Stimulated activated effector memory CD8-positive, alpha-beta T cell treated with anti-CD3 and anti-CD28 coated beads, Interleukin-12 subunit alpha, Interleukin-12 subunit beta, amount 100 ng/mL, for 72 hours (primary cell): ENCODE results near the gene ADCY2.
A peak's percentile ranks its signal among the peaks of the same experiment; 100 is the strongest.

ENCODE experiments used
- ATAC-seq: fragments of 150-1000 bp; cut with Tn5 transposase; 2 replicates; pipeline ENCODE4 v1.10.0; 2021
- DNase-seq, 2 donors: peaks; one replicate each; pipeline ENCODE4 v3.0.0; 2021 to 2022; ENCODE audit warnings: low spot score in 2 of 2
- H3K27ac Mint-ChIP-seq: one replicate; pipeline ENCODE4 v1.8.0; 2022; ENCODE audit warnings: mild to moderate bottlenecking, mixed read lengths
- H3K36me3 Mint-ChIP-seq: one replicate; pipeline ENCODE4 v1.8.0; 2022; ENCODE audit warnings: mild to moderate bottlenecking, mixed read lengths
- H3K4me1 Mint-ChIP-seq: one replicate; pipeline ENCODE4 v1.8.0; 2022; ENCODE audit warnings: mixed read lengths
- H3K4me3 Mint-ChIP-seq: one replicate; pipeline ENCODE4 v1.8.0; 2022; ENCODE audit warnings: mild to moderate bottlenecking, mixed read lengths
- H3K9me3 Mint-ChIP-seq: one replicate; pipeline ENCODE4 v1.8.0; 2022; ENCODE audit warnings: mixed read lengths

Gene ADCY2

DNA sequence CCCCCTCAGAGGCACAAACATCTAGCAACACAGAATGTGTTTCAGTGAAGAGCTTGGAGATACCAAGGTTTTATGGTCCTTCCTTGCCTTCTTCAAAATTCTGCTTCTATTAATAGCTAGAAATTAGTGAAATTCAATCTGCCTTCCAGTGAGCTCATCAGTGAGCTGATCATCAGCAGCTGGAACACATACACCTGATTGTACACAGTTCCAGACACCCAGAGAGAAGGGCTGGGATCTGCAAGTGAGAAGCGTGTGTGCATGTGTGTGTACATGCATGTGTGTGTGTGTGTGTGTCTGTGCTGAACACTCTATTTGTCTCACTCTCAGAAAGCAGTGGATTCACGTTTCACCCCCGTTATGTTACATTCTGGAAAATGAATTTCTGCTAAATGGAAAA, 426.5 kb downstream of the ADCY2 start:
- no peak for DNase-seq
- H3K4me1 Mint-ChIP-seq: no peaks in the 10 kb centered on the region
- no peaks in the 10 kb centered on the region for H3K36me3 Mint-ChIP-seq
- ATAC-seq: no peak
- no peak overlapping the region for H3K4me3 Mint-ChIP-seq
- no peaks in the 10 kb centered on the region for H3K9me3 Mint-ChIP-seq
- H3K27ac Mint-ChIP-seq: no peak overlapping the region

DNA sequence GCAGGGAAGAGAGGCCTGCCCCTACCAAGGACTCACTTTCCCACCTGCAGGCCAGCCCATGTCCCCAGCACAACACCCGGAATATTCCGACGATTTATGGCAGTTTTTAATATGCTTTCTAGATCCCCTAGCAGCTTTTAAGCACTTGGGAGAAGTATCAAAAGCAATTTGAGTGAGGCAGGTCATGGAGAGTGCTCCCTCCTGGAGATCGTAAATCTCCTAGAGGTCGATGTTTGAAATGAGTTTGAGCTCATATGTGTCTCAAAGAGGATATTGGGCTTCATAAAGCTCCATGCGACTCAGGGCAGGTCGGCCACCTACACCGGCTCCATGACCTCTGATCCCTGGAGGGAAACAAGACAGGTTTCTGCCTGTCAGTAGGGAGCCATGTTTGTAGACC, 427.7 kb downstream of the ADCY2 start:
- Mint-ChIP-seq H3K27ac (no peak overlapping the region), H3K36me3 (no peaks in the 10 kb centered on the region), H3K4me3 (no peak overlapping the region), H3K4me1 (no peaks in the 10 kb centered on the region), H3K9me3 (no peaks in the 10 kb centered on the region)
- ATAC-seq: no peak
- DNase-seq: no peak

GRCh38 chr5:7824995-7825394, 429.1 kb downstream of the ADCY2 start:
- Mint-ChIP-seq H3K27ac (no peak overlapping the region), H3K36me3 (no peaks in the 10 kb centered on the region), H3K4me3 (no peak overlapping the region), H3K9me3 (no peaks in the 10 kb centered on the region), H3K4me1 (no peaks in the 10 kb centered on the region)
- DNase-seq: no peak
- ATAC-seq: no peak

- Mint-ChIP-seq H3K9me3 (no peaks in the 10 kb centered on the region), H3K4me3 (no peak overlapping the region), H3K36me3 (no peaks in the 10 kb centered on the region), H3K27ac (no peak overlapping the region), H3K4me1 (no peaks in the 10 kb centered on the region)
- ATAC-seq (no peak), DNase-seq (no peak)
Measured at GRCh38 chr5:7825630-7826029, 429.7 kb downstream of the ADCY2 start.

- no peaks in the 10 kb centered on the region for H3K4me1 Mint-ChIP-seq
- DNase-seq (no peak), ATAC-seq (no peak)
- H3K4me3 Mint-ChIP-seq: no peak overlapping the region
- no peak overlapping the region for H3K27ac Mint-ChIP-seq
- H3K36me3 Mint-ChIP-seq: no peaks in the 10 kb centered on the region
- no peaks in the 10 kb centered on the region for H3K9me3 Mint-ChIP-seq
Measured at GRCh38 chr5:7827610-7828009, 431.7 kb downstream of the ADCY2 start.

DNA sequence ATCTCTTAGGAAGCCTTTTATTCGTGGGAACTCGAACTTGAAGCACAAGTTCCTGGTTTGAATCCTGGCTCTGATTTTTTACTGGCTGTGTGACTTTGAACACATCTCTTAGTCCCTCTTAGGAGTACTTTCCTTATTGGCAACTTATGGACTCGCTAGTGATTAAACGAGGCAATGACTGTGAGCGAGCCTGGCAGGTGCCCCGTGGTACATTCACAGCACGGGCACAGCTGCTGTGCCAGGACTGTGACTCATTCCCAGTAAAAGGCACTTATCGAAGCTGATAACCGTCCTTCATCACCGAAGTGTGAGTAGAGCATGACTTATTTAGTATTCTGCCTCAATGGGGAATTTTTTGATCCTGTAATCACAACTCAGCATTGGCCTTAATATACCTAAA, 432.3 kb downstream of the ADCY2 start:
- no peak overlapping the region for H3K27ac Mint-ChIP-seq
- DNase-seq (no peak), ATAC-seq (no peak)
- H3K9me3 Mint-ChIP-seq: no peaks in the 10 kb centered on the region
- H3K4me1 Mint-ChIP-seq: no peaks in the 10 kb centered on the region
- H3K4me3 Mint-ChIP-seq: no peak overlapping the region
- no peaks in the 10 kb centered on the region for H3K36me3 Mint-ChIP-seq

DNA sequence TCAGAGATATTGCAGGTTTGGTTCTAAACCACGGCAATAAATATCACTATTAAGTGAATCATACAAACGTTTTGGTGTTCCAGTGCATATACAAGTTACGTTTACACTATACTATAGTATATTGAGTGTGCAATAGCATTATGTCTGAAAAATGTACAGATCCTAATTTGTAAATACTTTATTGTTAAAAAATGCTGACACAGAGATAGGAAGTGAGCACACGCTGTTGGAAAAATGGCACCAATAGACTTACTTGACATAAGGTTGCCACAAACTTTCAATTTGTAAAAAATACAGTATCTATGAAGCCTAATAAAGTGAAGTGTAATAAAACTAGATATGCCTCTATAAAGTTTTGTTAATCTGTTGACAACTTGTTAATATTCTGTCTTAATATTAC, 439.0 kb downstream of the ADCY2 start:
- no peaks in the 10 kb centered on the region for H3K4me1 Mint-ChIP-seq
- no peaks in the 10 kb centered on the region for H3K9me3 Mint-ChIP-seq
- ATAC-seq (no peak), DNase-seq (no peak)
- H3K27ac Mint-ChIP-seq: no peak overlapping the region
- no peaks in the 10 kb centered on the region for H3K36me3 Mint-ChIP-seq
- no peak overlapping the region for H3K4me3 Mint-ChIP-seq

DNA sequence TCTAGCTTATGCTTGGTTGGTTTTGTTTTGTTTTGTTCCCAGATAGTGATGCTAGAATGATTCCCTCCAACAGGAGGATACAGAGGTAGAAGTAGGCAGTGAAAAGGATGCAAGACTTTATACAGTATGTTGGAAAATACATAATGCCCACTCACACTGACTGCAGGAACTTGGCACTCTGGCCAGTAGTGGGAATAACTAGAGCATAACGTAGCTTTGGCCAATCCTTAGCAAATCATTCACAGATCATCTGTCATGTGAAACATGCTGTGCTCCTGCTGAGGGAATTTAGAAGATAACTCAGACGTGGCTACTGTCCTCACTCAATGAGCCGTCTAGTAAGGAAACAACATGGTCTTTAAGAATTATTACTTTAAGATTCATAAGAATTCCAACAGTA, 441.5 kb downstream of the ADCY2 start:
- no peak for ATAC-seq
- H3K27ac Mint-ChIP-seq: no peak overlapping the region
- no peaks in the 10 kb centered on the region for H3K4me1 Mint-ChIP-seq
- DNase-seq: no peak
- H3K36me3 Mint-ChIP-seq: no peaks in the 10 kb centered on the region
- no peak overlapping the region for H3K4me3 Mint-ChIP-seq
- no peaks in the 10 kb centered on the region for H3K9me3 Mint-ChIP-seq

- Mint-ChIP-seq H3K9me3 (no peaks in the 10 kb centered on the region), H3K4me3 (no peak overlapping the region), H3K4me1 (no peaks in the 10 kb centered on the region), H3K36me3 (no peaks in the 10 kb centered on the region), H3K27ac (no peak overlapping the region)
- DNase-seq: no peak
- ATAC-seq: no peak
Measured at GRCh38 chr5:7842531-7842930, 446.6 kb downstream of the ADCY2 start.

- Mint-ChIP-seq H3K36me3 (no peaks in the 10 kb centered on the region), H3K27ac (no peak overlapping the region), H3K4me1 (no peaks in the 10 kb centered on the region), H3K4me3 (no peak overlapping the region), H3K9me3 (no peaks in the 10 kb centered on the region)
- DNase-seq: no peak
- no peak for ATAC-seq
Measured at GRCh38 chr5:7844901-7845300, 449.0 kb downstream of the ADCY2 start.

- Mint-ChIP-seq H3K27ac (no peak overlapping the region), H3K36me3 (no peaks in the 10 kb centered on the region), H3K9me3 (no peaks in the 10 kb centered on the region), H3K4me1 (no peaks in the 10 kb centered on the region), H3K4me3 (no peak overlapping the region)
- ATAC-seq (no peak), DNase-seq (no peak)
Measured at GRCh38 chr5:7845557-7845956, 449.6 kb downstream of the ADCY2 start.

DNA sequence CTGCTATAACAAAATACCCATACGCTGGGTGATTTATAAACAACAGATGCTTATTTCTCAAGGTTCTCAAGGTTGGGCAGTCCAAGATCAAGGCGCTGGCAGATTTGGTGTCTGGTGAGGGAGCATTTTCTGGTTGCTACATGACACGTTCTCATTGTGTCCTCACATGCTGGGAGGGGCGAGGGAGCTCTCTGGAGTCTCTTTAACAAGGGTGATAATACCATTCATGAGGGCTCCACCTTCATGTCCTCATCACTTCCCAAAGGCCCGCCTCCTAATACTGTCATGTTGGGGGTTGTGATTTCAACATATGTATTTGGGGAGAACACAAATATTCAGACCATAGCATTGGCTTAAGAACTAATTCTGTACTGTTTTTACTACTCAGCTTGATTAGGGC, 450.4 kb downstream of the ADCY2 start:
- Mint-ChIP-seq H3K4me3 (no peak overlapping the region), H3K36me3 (no peaks in the 10 kb centered on the region), H3K4me1 (peaks cover 5% of the 10 kb centered on the region), H3K27ac (no peak overlapping the region), H3K9me3 (no peaks in the 10 kb centered on the region)
- no peak for ATAC-seq
- no peak for DNase-seq

DNA sequence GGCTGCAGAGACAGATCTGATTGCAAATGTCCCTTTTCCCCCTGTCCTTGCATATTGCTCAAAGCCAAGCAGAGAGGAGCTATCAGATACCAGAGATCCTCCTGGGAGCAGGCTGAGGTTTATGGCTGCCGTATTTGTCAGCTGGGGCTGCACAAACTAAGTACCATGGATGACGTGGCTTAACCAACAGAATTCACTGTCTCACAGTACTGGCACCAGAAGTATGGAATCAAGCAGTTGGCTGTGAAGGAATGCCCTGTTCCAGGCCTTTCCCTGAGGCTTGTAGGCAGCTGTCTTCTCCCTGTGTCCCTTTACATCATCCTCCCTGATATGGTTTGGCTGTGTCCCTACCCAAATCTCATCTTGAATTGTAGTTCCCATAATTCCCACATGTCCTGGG, 452.4 kb downstream of the ADCY2 start:
- Mint-ChIP-seq H3K4me3 (no peak overlapping the region), H3K4me1 (peaks cover 17% of the 10 kb centered on the region), H3K9me3 (peaks cover 2% of the 10 kb centered on the region), H3K36me3 (no peaks in the 10 kb centered on the region), H3K27ac (no peak overlapping the region)
- DNase-seq (no peak), ATAC-seq (no peak)

DNA sequence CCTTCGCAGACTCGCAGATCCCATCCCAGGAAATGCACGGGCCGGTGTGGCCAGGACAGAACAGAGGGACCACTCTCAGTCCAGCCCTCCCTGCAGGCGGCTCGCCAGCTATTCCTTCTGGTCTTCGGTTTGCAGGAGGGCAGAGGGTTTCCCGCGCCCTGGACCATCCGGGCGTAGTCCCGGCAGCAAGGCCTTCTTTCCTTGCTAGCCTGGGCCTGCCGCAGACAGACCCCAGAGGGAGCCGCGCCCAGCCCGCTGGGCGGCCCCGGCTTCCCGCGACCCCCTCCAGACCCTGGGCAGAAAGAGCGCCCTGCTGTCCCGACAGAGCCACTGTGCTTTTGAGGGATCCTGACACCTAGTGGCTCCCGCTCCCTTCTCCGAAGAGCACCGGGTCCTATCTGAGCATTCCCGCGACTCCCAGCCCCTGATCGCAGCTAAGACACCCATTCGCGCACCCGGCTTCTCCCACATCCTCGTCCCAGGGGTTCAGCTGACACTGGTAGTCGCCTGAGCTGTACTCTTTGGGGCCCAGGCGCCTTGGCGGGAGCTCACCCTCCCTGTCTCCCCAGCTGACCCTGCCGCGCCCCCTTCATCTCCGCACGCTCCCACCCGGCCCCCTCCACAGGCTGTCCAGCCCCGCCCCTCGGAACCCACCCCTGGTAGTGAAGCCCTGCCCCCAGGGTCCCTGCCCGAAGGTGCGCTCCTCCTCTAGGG, 453.9 kb downstream of the ADCY2 start:
- Mint-ChIP-seq H3K9me3 (peaks cover 2% of the 10 kb centered on the region), H3K4me3 (peak overlapping the region; percentile 70), H3K27ac (no peak overlapping the region), H3K36me3 (no peaks in the 10 kb centered on the region), H3K4me1 (peaks cover 17% of the 10 kb centered on the region)
- DNase-seq (no peak), ATAC-seq (peak; percentile 49)

GRCh38 chr5:7850395-7851239, 454.7 kb downstream of the ADCY2 start, which contains the start of gene CFAP90:
TSS of gene CFAP90 (minus strand) at chr5:7851133. CDS start at chr5:7851021, 112 bp downstream.
- Mint-ChIP-seq H3K4me1 (peaks cover 17% of the 10 kb centered on the region), H3K27ac (no peak within 1 kb of the TSS), H3K36me3 (no peaks in the 10 kb centered on the region), H3K4me3 (peak within 1 kb of the TSS; percentile 70), H3K9me3 (peaks cover 2% of the 10 kb centered on the region)
- peak; percentile 34 for ATAC-seq
- DNase-seq: no peak

GRCh38 chr5:7851240-7851592, 455.3 kb downstream of the ADCY2 start:
- no peak for DNase-seq
- H3K4me3 Mint-ChIP-seq: peak overlapping the region; percentile 70
- no peak for ATAC-seq
- peaks cover 2% of the 10 kb centered on the region for H3K9me3 Mint-ChIP-seq
- no peak overlapping the region for H3K27ac Mint-ChIP-seq
- peaks cover 17% of the 10 kb centered on the region for H3K4me1 Mint-ChIP-seq
- H3K36me3 Mint-ChIP-seq: no peaks in the 10 kb centered on the region
